ENCODE data around the gene PLD1. TPM values are rescaled to one million over a fixed set of nuclear protein-coding genes. Genes with fewer than 3 reads are reported as not detected.
"Not testable (repeated sequence)": the region's sequence is repeated elsewhere in the genome, so short reads cannot be mapped to it uniquely, and the experiment has no call there.

The PLD1 gene
- total RNA-seq, 4 donors from 2014 or later, result 49.0 to 66.0 (median 55.1) TPM

- no peak overlapping the region for H3K27ac ChIP-seq
- H3K9me3 ChIP-seq, result no peaks in the 10 kb centered on the region
- no peaks in the 10 kb centered on the region for H3K36me3 ChIP-seq
- no peak overlapping the region for H3K4me3 ChIP-seq
- no peaks in the 10 kb centered on the region for H3K27me3 ChIP-seq
- H3K4me1 ChIP-seq, result peaks cover 15% of the 10 kb centered on the region
- 66% methylated on average over 2 of the region's 2 CpGs for WGBS
- no peak for TF ChIP-seq CTCF (IDR thresholded peaks at IDR 0.05)
- no peak for TF ChIP-seq POLR2A (IDR thresholded peaks at IDR 0.05)
- TF ChIP-seq EP300 (IDR thresholded peaks at IDR 0.05), result no peak
- TF ChIP-seq POLR2AphosphoS5 (IDR thresholded peaks at IDR 0.05), result no peak
- DNase-seq (ENCODE audit: low spot score in 2 of 2), result no peak
These were observed 11.6 kb upstream of the PLD1 start for GRCh38 chr3:171821778-171822358.

- Histone ChIP-seq H3K27ac (no peak overlapping the region), H3K9me3 (no peaks in the 10 kb centered on the region), H3K4me3 (no peak overlapping the region), H3K36me3 (no peaks in the 10 kb centered on the region), H3K4me1 (peaks cover 15% of the 10 kb centered on the region), H3K27me3 (no peaks in the 10 kb centered on the region)
- DNase-seq (ENCODE audit: low spot score in 2 of 2), result no peak
- TF ChIP-seq CTCF (IDR thresholded peaks at IDR 0.05) (no peak), POLR2AphosphoS5 (IDR thresholded peaks at IDR 0.05) (no peak), EP300 (IDR thresholded peaks at IDR 0.05) (no peak), POLR2A (IDR thresholded peaks at IDR 0.05) (no peak)
- WGBS, result 68% methylated on average over 3 of the region's 3 CpGs
These were observed 10.8 kb upstream of the PLD1 start for GRCh38 chr3:171821044-171821443.

GRCh38 chr3:171817074-171817800 lies 7.0 kb upstream of the PLD1 start:
- no peak for TF ChIP-seq POLR2A (IDR thresholded peaks at IDR 0.05)
- TF ChIP-seq POLR2AphosphoS5 (IDR thresholded peaks at IDR 0.05), result no peak
- no peak for TF ChIP-seq CTCF (IDR thresholded peaks at IDR 0.05)
- no peak for TF ChIP-seq EP300 (IDR thresholded peaks at IDR 0.05)
- Histone ChIP-seq H3K36me3 (no peaks in the 10 kb centered on the region), H3K27me3 (no peaks in the 10 kb centered on the region), H3K4me1 (peaks cover 4% of the 10 kb centered on the region), H3K4me3 (no peak overlapping the region), H3K27ac (no peak overlapping the region), H3K9me3 (no peaks in the 10 kb centered on the region)
- DNase-seq (ENCODE audit: low spot score in 2 of 2), result no peak
- WGBS, result 88% methylated on average over 4 of the region's 4 CpGs

GRCh38 chr3:171815973-171816595 lies 5.8 kb upstream of the PLD1 start:
- H3K4me3 ChIP-seq, result no peak overlapping the region
- no peaks in the 10 kb centered on the region for H3K36me3 ChIP-seq
- no peaks in the 10 kb centered on the region for H3K27me3 ChIP-seq
- H3K9me3 ChIP-seq, result no peaks in the 10 kb centered on the region
- DNase-seq (ENCODE audit: low spot score in 2 of 2), result no peak
- H3K4me1 ChIP-seq, result peaks cover 16% of the 10 kb centered on the region
- 40% methylated on average over 2 of the region's 2 CpGs for WGBS
- no peak overlapping the region for H3K27ac ChIP-seq
- TF ChIP-seq POLR2A (IDR thresholded peaks at IDR 0.05) (no peak), CTCF (IDR thresholded peaks at IDR 0.05) (no peak), EP300 (IDR thresholded peaks at IDR 0.05) (no peak), POLR2AphosphoS5 (IDR thresholded peaks at IDR 0.05) (no peak)

GRCh38 chr3:171814662-171815061 lies 4.4 kb upstream of the PLD1 start:
- WGBS, result 99% methylated on average over 6 of the region's 6 CpGs
- H3K4me3 ChIP-seq, result not testable (repeated sequence)

More at GRCh38 chr3:171814662-171815061, 4.4 kb upstream of the PLD1 start:
- H3K27ac ChIP-seq; DNase-seq (ENCODE audit: low spot score in 2 of 2); H3K27me3 ChIP-seq; H3K9me3 ChIP-seq; H3K36me3 ChIP-seq: not testable (repeated sequence)
- H3K4me1 ChIP-seq, result peaks cover 26% of the 10 kb centered on the region
